GM21825 (cell line): Measurements from ENCODE around the gene SNAPC4.
"Not testable (repeated sequence)": the region's sequence is repeated elsewhere in the genome, so short reads cannot be mapped to it uniquely, and the experiment has no call there.

Source experiments
- ATAC-seq: cut with Tn5 transposase; IDR thresholded peaks from one replicate; pipeline ENCODE4 v1.9.1; 2021; ENCODE audit warnings: mild to moderate bottlenecking, moderate library complexity; ENCODE audit not compliant: unreplicated experiment

The SNAPC4 gene

GRCh38 chr9:136410500-136411287 is 10.7 kb upstream of the SNAPC4 start, which contains the start of the genes ENTR1 and PMPCA:
Gene ENTR1 (minus strand): TSS chr9:136410614. CDS start chr9:136410397, 217 bp downstream.
Gene PMPCA (plus strand): TSS chr9:136410658. CDS start chr9:136410669, 11 bp downstream.
- ATAC-seq = peak; percentile 75

DNA sequence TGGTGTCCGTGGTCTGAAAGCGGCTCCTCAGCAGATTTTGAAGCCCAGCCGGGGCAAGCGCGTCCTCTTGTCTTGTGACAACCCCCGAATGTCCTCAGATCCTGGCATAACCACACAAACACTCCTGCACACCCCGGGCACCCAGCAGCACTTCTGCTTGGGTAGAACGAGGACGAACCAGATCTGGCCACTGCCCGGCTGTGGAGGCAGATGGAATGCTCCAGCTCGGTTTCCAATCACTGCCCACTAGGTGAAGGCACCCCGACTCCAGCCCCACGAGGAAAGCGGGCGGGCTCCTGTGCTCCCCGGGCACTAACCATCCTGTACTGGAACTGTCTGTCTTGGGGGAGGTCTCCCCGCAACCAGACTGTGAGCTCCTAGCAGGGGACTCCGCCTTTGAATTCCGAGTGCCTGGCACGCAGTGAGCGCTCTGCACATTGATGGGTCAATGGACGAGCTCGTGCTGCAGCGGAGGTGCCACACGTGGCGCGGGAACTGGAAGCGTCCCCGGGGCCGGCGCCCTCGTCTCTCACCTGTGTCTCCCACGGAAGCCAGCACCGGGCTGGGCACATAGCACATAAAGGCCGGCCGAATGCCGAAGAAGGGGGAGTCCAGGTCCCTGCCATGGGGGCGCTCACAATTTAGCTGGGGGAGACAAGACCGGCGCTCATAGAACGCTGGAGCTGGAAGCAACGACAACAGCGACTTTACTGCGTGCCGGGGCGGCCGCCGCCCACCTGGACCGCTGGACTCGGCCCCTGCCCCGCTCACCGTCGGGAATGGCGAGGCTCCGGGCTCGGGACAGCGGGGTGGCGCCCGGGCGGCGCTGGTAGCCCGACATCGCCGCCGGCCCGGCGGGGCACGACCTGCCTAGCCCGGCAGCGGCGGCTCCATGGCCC is 9.8 kb upstream of the SNAPC4 start:
- peak; percentile 13 for ATAC-seq

DNA sequence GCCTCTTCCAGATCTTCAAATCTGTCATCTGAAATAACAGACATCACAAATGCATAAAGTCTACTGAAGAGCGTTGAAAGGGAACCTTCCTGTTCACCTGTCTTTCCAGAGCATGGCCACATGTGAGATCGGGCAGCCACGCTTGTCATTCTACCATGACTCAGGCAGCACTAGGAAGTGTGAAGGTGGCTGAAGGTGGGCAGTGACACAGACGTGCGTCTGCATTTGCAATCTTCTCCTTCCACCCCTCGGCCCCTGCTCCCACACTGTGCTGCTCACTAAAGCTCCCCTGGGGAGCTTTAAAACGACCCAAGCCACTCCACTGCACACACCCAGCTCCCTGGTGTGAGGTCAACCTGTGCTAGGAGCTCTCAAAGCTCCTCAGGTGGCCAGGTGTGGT is 7.9 kb upstream of the SNAPC4 start:
- no peak for ATAC-seq

GRCh38 chr9:136407061-136407460 is 7.1 kb upstream of the SNAPC4 start:
- not testable (repeated sequence) for ATAC-seq

- not testable (repeated sequence) for ATAC-seq
Observed at GRCh38 chr9:136405904-136406303, 5.9 kb upstream of the SNAPC4 start.

DNA sequence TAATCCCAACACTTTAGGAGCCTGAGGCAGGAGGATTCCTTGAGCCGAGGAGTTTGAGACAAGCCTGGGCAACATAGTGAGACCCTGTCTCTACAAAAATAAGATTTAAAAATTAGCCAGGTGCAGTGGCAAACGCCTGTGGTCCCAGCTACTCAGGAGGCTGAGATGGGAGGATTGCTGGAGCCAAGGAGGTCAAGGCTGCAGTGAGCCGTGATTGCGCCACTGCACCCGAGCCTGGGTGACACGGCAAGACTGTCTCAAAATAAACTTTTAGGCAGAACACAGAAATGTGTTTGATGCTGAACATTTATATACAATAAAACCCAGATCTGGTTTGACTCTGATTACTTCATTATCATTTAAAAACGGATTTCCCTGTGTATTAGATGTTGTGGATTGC is 5.5 kb upstream of the SNAPC4 start:
- no peak for ATAC-seq

DNA sequence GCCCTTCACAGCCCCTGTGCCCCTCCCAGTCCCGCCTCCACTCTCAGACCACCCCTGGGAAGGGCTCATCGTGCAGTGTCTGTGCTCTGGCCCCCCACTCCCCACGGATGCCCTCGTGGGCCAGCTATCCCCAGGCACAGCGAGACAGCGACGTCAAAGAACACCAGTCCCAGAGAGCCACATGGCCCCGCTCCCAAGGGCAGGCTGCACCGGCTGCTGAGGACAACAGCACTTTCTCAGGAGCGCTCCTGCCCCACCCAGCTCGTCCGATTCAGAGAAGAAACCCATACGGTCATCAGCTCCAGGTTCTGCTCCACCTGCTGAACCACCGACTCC is 4.8 kb upstream of the SNAPC4 start:
- ATAC-seq = no peak

- ATAC-seq = no peak
Observed at GRCh38 chr9:136403915-136404800, 4.2 kb upstream of the SNAPC4 start.

GRCh38 chr9:136403538-136403914 is 3.6 kb upstream of the SNAPC4 start:
- peak; percentile 39 for ATAC-seq

DNA sequence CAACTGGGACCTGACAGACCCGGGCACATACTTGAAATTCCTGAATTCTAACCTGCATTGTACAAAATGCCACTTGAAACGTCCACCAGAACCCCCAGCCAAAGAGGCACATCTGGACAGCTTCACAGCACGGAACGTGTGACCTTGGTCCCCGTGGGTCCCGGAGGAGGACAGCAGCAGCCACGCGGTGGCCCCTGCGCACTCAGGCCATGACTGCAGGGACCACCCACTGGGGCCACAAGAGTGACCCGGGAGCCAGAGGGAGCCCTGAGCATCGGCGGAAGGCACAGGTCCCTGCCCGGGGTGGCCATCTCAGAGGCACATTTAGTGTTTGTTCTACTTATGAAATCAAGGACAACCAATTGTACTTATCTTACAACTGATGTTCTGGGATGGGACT is 2.1 kb upstream of the SNAPC4 start:
- ATAC-seq = no peak

DNA sequence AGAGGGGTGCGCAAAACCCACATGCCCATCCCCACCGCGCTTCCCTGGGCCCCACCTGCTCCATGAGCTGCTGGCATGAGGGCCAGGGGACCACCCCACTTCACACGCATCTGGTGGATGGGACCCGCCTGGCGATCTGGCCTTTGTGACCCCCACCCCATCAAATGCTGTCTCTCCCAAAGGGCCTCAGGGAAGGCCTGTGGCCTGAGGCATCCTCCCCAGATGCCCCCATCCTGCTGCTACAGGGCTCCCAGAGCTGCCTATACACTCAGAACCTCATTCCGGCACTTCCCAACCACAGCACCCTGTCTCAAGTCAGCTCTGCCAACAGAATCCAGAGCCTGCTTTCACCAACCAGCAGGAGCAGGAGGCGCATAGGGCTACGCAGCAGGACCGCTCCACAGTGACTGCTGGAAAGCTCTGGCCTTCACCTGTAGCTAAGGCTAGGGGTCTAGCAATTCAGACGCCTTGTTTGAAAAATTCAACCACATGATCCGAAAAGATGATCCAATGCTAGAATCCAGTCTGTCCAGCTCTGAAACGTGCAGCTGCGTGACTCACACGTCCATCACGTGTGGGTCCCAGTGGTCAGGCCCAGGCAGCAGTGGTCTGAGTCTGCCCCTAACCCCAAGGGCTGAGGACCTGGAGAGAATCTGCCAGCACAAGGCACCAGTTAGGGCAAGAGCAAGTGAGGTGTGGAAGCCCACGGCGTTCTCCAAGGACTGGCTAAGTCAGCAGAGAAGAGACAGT is 1.4 kb upstream of the SNAPC4 start:
- ATAC-seq = no peak

GRCh38 chr9:136399176-136400037 is 563 bp downstream of the SNAPC4 start:
- ATAC-seq = peak; percentile 30

- ATAC-seq = no peak
Observed at GRCh38 chr9:136398286-136398685, 1.7 kb downstream of the SNAPC4 start.

DNA sequence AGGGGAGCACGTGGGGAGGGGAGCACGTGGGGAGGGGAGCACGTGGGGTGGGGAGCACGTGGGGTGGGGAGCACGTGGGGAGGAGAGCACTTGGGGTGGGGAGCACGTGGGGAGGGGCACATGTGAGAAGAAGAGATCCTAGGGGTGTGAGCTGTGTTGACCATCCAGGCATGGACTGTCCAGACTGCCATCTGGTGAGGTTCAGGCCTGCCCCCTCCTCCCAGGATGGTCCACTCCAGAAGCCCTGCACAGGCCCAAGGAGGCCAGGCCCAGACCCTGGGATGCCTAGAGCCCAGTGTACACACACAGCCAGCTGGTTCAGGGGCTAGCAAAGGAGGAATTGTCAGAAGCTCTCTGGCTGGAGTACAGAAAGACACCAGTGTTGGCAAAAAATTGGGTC is 2.3 kb downstream of the SNAPC4 start:
- ATAC-seq = no peak

DNA sequence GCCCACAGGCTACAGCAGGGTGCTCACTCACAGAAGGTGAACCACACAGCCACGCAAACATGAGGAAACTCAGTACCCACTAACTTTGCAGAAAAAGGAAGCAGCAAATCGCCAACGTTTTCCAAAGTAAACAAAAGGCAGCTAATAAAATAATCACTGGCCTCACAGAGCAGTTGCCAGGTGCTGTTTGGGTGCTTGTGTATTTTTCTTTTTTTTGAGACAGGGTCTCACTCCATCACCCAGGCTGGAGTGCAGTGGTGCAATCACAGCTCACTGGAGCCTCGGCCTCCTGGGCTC is 3.8 kb downstream of the SNAPC4 start:
- ATAC-seq = no peak

GRCh38 chr9:136395345-136396218 is 4.4 kb downstream of the SNAPC4 start:
- no peak for ATAC-seq

GRCh38 chr9:136395020-136395340 is 5.0 kb downstream of the SNAPC4 start:
- no peak for ATAC-seq

DNA sequence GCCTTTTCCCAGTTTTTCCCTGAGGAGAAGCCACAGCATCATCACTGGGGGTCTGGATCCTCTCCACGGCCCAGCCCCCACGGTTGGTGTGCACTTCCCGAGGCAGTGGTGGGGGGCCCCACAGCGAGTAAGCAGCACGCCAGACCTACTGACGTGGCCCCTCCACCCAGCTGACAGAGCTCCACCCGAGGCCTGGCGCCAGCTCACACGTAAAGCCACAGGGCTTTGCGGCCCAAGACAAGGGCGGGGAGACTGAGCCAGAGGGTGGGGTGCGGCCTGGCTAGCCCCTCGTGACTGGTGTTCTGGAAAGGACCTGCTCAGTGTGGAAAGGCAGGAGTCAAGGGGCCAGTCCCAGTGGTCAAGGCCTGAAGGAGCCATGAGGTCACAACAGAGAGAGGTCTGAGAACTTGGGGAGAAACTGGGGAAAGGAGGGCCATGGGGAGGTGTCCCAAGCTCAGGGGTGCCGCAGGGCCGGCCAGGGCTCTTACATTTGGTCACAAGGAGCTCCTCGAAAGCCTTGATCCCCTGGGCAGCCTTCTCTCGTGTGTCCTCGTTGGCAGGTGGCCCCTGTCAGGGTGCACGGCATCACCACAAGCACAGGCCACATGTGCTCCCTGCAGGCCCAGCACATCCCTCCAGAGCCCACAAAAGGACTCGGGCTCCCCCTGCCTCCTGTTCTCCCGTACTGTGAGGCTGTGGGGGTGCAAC is 5.5 kb downstream of the SNAPC4 start:
- no peak for ATAC-seq
